ENCODE data around the gene NSDHL.
A peak's percentile ranks its signal among the peaks of the same experiment; 100 is the strongest.

NSDHL gene

GRCh38 chrX:152844256-152844655 is 13.4 kb downstream of the NSDHL start:
- no peak for DNase-seq (ENCODE audit: low read depth)

GRCh38 chrX:152845618-152846240 is 14.9 kb downstream of the NSDHL start:
- no peak for DNase-seq (ENCODE audit: low read depth)

GRCh38 chrX:152847281-152847680 is 16.4 kb downstream of the NSDHL start:
- no peak for DNase-seq (ENCODE audit: low read depth)

- DNase-seq (ENCODE audit: low read depth): no peak
These were observed 19.6 kb downstream of the NSDHL start for GRCh38 chrX:152850465-152850864.

- DNase-seq (ENCODE audit: low read depth): no peak
These were observed 23.1 kb downstream of the NSDHL start for GRCh38 chrX:152853986-152854385.

GRCh38 chrX:152861116-152861515 is 30.3 kb downstream of the NSDHL start:
- peak; percentile 3 for DNase-seq (ENCODE audit: low read depth)

GRCh38 chrX:152861826-152862225 is 31.0 kb downstream of the NSDHL start:
- DNase-seq (ENCODE audit: low read depth): no peak

- DNase-seq (ENCODE audit: low read depth): no peak
These were observed 34.5 kb downstream of the NSDHL start for GRCh38 chrX:152865232-152865920.

- DNase-seq (ENCODE audit: low read depth): no peak
These were observed 35.5 kb downstream of the NSDHL start for GRCh38 chrX:152866386-152866785.

GRCh38 chrX:152869972-152870371 is 39.1 kb downstream of the NSDHL start:
- no peak for DNase-seq (ENCODE audit: low read depth)

GRCh38 chrX:152871260-152871659 is 40.4 kb downstream of the NSDHL start:
- no peak for DNase-seq (ENCODE audit: low read depth)

GRCh38 chrX:152872522-152872921 is 41.7 kb downstream of the NSDHL start:
- no peak for DNase-seq (ENCODE audit: low read depth)

GRCh38 chrX:152873361-152873760 is 42.5 kb downstream of the NSDHL start:
- DNase-seq (ENCODE audit: low read depth): no peak

GRCh38 chrX:152876931-152877840 is 46.3 kb downstream of the NSDHL start:
- DNase-seq (ENCODE audit: low read depth): no peak

- no peak for DNase-seq (ENCODE audit: low read depth)
These were observed 48.3 kb downstream of the NSDHL start for GRCh38 chrX:152878976-152879755.

- DNase-seq (ENCODE audit: low read depth): no peak
These were observed 50.4 kb downstream of the NSDHL start for GRCh38 chrX:152881289-152881688.

GRCh38 chrX:152884171-152884570 is 53.3 kb downstream of the NSDHL start:
- no peak for DNase-seq (ENCODE audit: low read depth)

GRCh38 chrX:152886716-152887115 is 55.9 kb downstream of the NSDHL start:
- no peak for DNase-seq (ENCODE audit: low read depth)

GRCh38 chrX:152892499-152892898 is 61.6 kb downstream of the NSDHL start:
- DNase-seq (ENCODE audit: low read depth): no peak

- no peak for DNase-seq (ENCODE audit: low read depth)
These were observed 62.4 kb downstream of the NSDHL start for GRCh38 chrX:152892999-152893891.
